PC-3 (cell line): Measurements from ENCODE around the gene PPHLN1.

Experiments used
- EZH2 ChIP-seq: fragments of 300-600 bp; sonication (generic); IDR thresholded peaks from one replicate; pipeline ENCODE4 v1.6.1; 2017; ENCODE audit warnings: antibody characterized with exemption, mild to moderate bottlenecking, low read length; ENCODE audit not compliant: unreplicated experiment
- EZH2phosphoT487 ChIP-seq: fragments of 300-600 bp; sonication (generic); IDR thresholded peaks from 2 replicates; pipeline ENCODE4 v1.6.1; 2018; ENCODE audit warnings: mild to moderate bottlenecking, antibody characterized with exemption, low read length, borderline replicate concordance
- TF ChIP-seq, protein P1 (sequence below): fragments of 300-600 bp; sonication (generic); conservative IDR thresholded peaks from 2 replicates; pipeline ENCODE4 v1.5.1; 2017; ENCODE audit warnings: antibody characterized with exemption, low read depth, mild to moderate bottlenecking, low read length

DNA sequence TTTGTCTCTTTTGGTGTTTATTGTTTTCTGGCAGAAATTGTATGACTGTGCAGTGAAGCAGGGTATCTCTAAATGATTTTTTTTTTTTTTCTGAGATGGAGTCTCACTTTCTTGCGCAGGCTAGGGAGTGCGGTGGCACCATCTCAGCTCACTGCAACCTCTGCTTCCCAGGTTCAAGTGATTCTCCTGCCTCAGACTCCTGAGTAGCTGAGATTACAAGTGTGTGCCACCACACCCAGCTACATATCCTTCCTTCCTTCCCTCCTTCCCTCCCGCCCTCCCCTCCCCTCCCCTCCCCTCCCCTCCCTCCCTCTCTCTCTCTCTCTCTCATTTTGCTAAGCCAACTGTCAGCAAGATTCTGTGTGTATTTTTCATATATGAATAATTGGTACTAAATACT, 94.4 kb downstream of the PPHLN1 start:
- TF ChIP-seq, protein P1, sequence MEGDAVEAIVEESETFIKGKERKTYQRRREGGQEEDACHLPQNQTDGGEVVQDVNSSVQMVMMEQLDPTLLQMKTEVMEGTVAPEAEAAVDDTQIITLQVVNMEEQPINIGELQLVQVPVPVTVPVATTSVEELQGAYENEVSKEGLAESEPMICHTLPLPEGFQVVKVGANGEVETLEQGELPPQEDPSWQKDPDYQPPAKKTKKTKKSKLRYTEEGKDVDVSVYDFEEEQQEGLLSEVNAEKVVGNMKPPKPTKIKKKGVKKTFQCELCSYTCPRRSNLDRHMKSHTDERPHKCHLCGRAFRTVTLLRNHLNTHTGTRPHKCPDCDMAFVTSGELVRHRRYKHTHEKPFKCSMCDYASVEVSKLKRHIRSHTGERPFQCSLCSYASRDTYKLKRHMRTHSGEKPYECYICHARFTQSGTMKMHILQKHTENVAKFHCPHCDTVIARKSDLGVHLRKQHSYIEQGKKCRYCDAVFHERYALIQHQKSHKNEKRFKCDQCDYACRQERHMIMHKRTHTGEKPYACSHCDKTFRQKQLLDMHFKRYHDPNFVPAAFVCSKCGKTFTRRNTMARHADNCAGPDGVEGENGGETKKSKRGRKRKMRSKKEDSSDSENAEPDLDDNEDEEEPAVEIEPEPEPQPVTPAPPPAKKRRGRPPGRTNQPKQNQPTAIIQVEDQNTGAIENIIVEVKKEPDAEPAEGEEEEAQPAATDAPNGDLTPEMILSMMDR: no peak
- TF ChIP-seq EZH2 (no peak), EZH2phosphoT487 (no peak)
